Gastrocnemius medialis (tissue), 4 donors: Measurements from ENCODE around the gene RPRD2.

Source experiments
- CTCF ChIP-seq, 5 experiments: fragments of 450-650 bp in 3 of 5; fragments of 200-600 bp in 2 of 5; sonication (generic) in 2 of 5; IDR thresholded peaks in 4 of 5; conservative IDR thresholded peaks in 1 of 5; 1 replicate in 4 of 5; 2 replicates in 1 of 5; pipeline ENCODE4 v1.5.1; 2016 to 2019; ENCODE audit warnings: antibody characterized with exemption in 5 of 5, mild to moderate bottlenecking in 3 of 5, moderate library complexity in 3 of 5
- POLR2A ChIP-seq, 2 donors: fragments of 450-650 bp; IDR thresholded peaks; one replicate each; pipeline ENCODE4 v1.6.1; 2017; ENCODE audit warnings: antibody characterized with exemption in 2 of 2, mild to moderate bottlenecking in 2 of 2, moderate library complexity in 2 of 2

- TF ChIP-seq POLR2A (IDR thresholded peaks at IDR 0.05) (no peak), CTCF (IDR thresholded peaks at IDR 0.05 in 4 of 5, conservative IDR thresholded peaks at IDR 0.05 in 1 of 5) (no peak)
Observed at GRCh38 chr1:150410582-150411101, 46.7 kb downstream of the RPRD2 start.
